ENCODE data around the gene TLE2.
A peak's percentile ranks its signal among the peaks of the same experiment; 100 is the strongest.

- TF ChIP-seq CTCF (conservative IDR thresholded peaks at IDR 0.05; ENCODE audit: low read length) (peak; percentile 46), EZH2phosphoT487 (IDR thresholded peaks at IDR 0.05; ENCODE audit: borderline replicate concordance, low read depth, low read length) (no peak)
These were observed 10.6 kb upstream of the TLE2 start for GRCh38 chr19:3039641-3040077.
